Epithelial cell of esophagus (primary cell): ENCODE measurements around the gene RETREG2.

Experiments used
- DNase-seq: peaks from one replicate; pipeline ENCODE4 v3.0.0; 2010; ENCODE audit warnings: low read depth
- H3K4me3 ChIP-seq: 2 replicates; pipeline ENCODE4 v1.5.1; 2011; ENCODE audit warnings: mild to moderate bottlenecking, low read length, control low read depth
- TF ChIP-seq, protein P1 (sequence below): IDR thresholded peaks from 2 replicates; pipeline ENCODE4 v1.5.1; 2011; ENCODE audit warnings: low read depth, mild to moderate bottlenecking, low read length, control low read depth, inconsistent platforms; ENCODE audit not compliant: insufficient read depth; ENCODE audit errors: missing control alignments

RETREG2 gene

DNA sequence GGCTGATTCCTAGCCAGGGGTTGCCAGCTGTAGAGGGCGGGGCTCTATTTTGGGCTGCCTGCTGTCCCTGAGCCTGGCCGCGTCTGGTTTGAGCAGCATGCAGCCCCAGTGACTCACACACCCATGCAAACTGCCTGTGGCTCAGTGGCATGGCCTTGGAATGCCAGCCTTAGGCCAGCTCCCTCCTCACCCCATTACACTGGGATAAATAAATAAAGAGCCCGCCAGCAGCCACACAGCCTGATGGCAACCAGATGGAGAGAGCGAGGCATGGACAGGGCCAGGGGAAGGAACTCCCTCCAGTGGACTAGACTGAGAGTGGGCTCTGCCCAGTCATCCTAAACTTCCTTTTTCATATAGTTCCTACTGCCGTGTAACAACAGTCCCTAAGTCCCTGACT lies 35.7 kb upstream of the RETREG2 start:
- TF ChIP-seq, protein P1, sequence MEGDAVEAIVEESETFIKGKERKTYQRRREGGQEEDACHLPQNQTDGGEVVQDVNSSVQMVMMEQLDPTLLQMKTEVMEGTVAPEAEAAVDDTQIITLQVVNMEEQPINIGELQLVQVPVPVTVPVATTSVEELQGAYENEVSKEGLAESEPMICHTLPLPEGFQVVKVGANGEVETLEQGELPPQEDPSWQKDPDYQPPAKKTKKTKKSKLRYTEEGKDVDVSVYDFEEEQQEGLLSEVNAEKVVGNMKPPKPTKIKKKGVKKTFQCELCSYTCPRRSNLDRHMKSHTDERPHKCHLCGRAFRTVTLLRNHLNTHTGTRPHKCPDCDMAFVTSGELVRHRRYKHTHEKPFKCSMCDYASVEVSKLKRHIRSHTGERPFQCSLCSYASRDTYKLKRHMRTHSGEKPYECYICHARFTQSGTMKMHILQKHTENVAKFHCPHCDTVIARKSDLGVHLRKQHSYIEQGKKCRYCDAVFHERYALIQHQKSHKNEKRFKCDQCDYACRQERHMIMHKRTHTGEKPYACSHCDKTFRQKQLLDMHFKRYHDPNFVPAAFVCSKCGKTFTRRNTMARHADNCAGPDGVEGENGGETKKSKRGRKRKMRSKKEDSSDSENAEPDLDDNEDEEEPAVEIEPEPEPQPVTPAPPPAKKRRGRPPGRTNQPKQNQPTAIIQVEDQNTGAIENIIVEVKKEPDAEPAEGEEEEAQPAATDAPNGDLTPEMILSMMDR: no peak
- DNase-seq: peak; percentile 61
- no peak overlapping the region for H3K4me3 ChIP-seq

GRCh38 chr2:219149667-219150066 lies 28.4 kb upstream of the RETREG2 start:
- TF ChIP-seq, protein P1: no peak
- no peak for DNase-seq
- H3K4me3 ChIP-seq: no peak overlapping the region

GRCh38 chr2:219155054-219155644 lies 22.9 kb upstream of the RETREG2 start:
- DNase-seq: peak; percentile 75
- TF ChIP-seq, protein P1: peak; percentile 41
- H3K4me3 ChIP-seq: no peak overlapping the region

GRCh38 chr2:219157396-219157795 lies 20.7 kb upstream of the RETREG2 start:
- no peak for DNase-seq
- no peak overlapping the region for H3K4me3 ChIP-seq
- TF ChIP-seq, protein P1: no peak

DNA sequence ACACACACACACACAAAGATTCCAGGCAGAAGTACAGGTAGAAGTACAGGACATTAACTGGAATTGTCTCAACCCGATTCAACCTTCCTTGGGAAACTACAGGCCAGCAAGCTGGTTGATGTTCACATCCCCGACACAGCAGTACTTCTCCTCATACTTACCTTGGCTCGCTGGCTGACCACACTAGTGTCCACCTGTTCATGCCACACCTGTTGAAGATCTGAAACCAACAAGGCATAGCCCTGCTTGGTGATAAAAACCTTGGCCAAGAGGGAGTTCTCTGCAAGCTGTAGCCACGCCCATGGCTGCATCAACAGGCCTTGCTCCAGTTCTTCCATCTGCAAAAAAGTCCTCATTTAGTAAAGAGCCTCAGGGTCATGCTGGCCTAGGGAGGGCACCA lies 20.1 kb upstream of the RETREG2 start:
- no peak for DNase-seq
- no peak overlapping the region for H3K4me3 ChIP-seq
- TF ChIP-seq, protein P1: no peak

DNA sequence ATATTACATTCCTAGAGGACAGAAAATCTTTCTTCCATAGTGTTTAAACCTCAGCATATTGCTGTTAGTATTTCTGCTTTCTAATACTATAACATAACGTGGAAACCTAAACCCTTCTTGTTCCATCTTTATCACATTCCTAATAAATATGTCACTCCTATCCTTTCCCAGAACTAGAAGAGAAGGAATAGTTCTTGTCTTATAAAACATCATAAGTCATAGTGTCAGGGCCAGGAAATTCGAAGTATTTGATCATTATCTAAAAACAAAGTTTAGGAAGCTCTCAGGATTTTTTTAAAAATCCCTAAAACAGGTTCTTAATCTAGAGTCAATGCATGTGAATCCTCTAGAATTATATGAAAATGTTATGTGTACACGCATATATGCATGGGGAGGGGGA lies 19.5 kb upstream of the RETREG2 start:
- H3K4me3 ChIP-seq: no peak overlapping the region
- TF ChIP-seq, protein P1: no peak
- no peak for DNase-seq

GRCh38 chr2:219159771-219160185 lies 18.3 kb upstream of the RETREG2 start:
- no peak for DNase-seq
- TF ChIP-seq, protein P1: no peak
- H3K4me3 ChIP-seq: peak overlapping the region; percentile 65
